Heart left ventricle (tissue), 16 donors: ENCODE measurements around the gene RPL31. TPM values are rescaled to one million over a fixed set of nuclear protein-coding genes. Genes with fewer than 3 reads are reported as not detected.

Experiments
- ATAC-seq, 4 donors: fragments of 200-7000 bp; cut with Tn5 transposase; one replicate each; pipeline ENCODE4 v1.9.1; 2020 to 2022; ENCODE audit warnings: moderate library complexity in 4 of 4, mild to moderate bottlenecking in 3 of 4, moderate number of reproducible peaks in 1 of 4
- DNase-seq, 5 donors: peaks; one replicate each; pipeline ENCODE4 v3.0.0-alpha.2; 2020
- H3K27ac ChIP-seq, 12 donors: fragments of 200-600 bp; sonication (generic) in 4 of 12; one replicate each; pipeline versions ENCODE4 v1.5.0 to v1.8.0; 2016 to 2022; ENCODE audit warnings: mild to moderate bottlenecking in 2 of 12
- H3K27me3 ChIP-seq, 9 donors: fragments of 200-600 bp; sonication (generic) in 2 of 9; one replicate each; pipeline versions ENCODE4 v1.5.1 to v1.8.0; 2016 to 2022; ENCODE audit warnings: mild to moderate bottlenecking in 3 of 9
- H3K36me3 ChIP-seq, 9 donors: fragments of 200-600 bp; sonication (generic) in 2 of 9; one replicate each; pipeline versions ENCODE4 v1.5.0 to v1.8.0; 2018 to 2022; ENCODE audit warnings: mild to moderate bottlenecking in 2 of 9
- H3K4me1 ChIP-seq, 12 donors: fragments of 200-600 bp; sonication (generic) in 4 of 12; one replicate each; pipeline versions ENCODE4 v1.5.0 to v1.8.0; 2016 to 2022; ENCODE audit warnings: mild to moderate bottlenecking in 3 of 12
- H3K4me3 ChIP-seq, 12 donors: fragments of 200-600 bp; sonication (generic) in 4 of 12; one replicate each; pipeline versions ENCODE4 v1.5.0 to v1.8.0; 2017 to 2022; ENCODE audit warnings: mild to moderate bottlenecking in 9 of 12, moderate library complexity in 4 of 12
- H3K9me3 ChIP-seq, 12 donors: fragments of 200-600 bp; sonication (generic) in 4 of 12; one replicate each; pipeline versions ENCODE4 v1.5.0 to v1.8.0; 2016 to 2022; ENCODE audit warnings: mild to moderate bottlenecking in 1 of 12
- CTCF ChIP-seq, 12 donors: fragments of 200-600 bp; sonication (generic) in 4 of 12; IDR thresholded peaks; one replicate each; pipeline versions ENCODE4 v1.5.0 to v1.8.0; 2018 to 2022; ENCODE audit warnings: antibody characterized with exemption in 12 of 12, mild to moderate bottlenecking in 5 of 12
- POLR2A ChIP-seq, 2 donors: fragments of 450-650 bp; IDR thresholded peaks; one replicate each; pipeline ENCODE4 v1.6.1; 2017; ENCODE audit warnings: antibody characterized with exemption in 2 of 2, mild to moderate bottlenecking in 2 of 2, moderate library complexity in 2 of 2
- WGBS, 4 donors: extraction: QIAGEN DNeasy Blood & Tissue Kit in 2 of 4; methylation state at CpG; one replicate each; pipeline versions ENCODE4 v1.1.5 to v1.1.7; 2013 to 2018; 5-methylcytosine and 5-hydroxymethylcytosine counted together
- intact Hi-C, 10 donors: fragments of 100-400 bp; cut with DNase I; formaldehyde crosslinking; loops; one replicate each; pipeline versions ENCODE4 v1.11.1 to v1.14.2; 2022
- polyA plus RNA-seq, 2 donors: library from polyadenylated mRNA; stranded (reverse); fragments of 200-250 nt; gene quantifications; one replicate each; pipeline ENCODE4 v1.2.3, GENCODE V29; 2013
- total RNA-seq, 9 donors: library from RNA; depleted of rRNA in 2 of 9; stranded (reverse); fragments of >200 nt in 2 of 9; fragmentation: NEBNext Ultra II Directional in 3 of 9; extraction: Animal tissue kit (Norgen Biotek cat#: 25700) in 3 of 9; gene quantifications; one replicate each; pipeline versions ENCODE4 v1.1.0 to v1.2.4, GENCODE V29; 2016 to 2023
- donor health status: ischemic (EF 13 %, LVEDD 7.1; RV severe dilation, severe dysfunction).
- donor health status: healthy with polysubstance abuse.
- donor health status: DM: no; HTN: yes; CAD: no.
- donor health status: DM: no; HTN: no; CAD: no.
- donor health status: ischemic (EF 25% LVEDD 6.9; RV normal size, moderate dysfunction).
- donor health status: ischemic (EF 25% LVEDD 5.7; RV mildly dilated, moderate dysfunction).
- donor health status: healthy.
- donor health status: DM: yes; HTN: yes; CAD: no.
- donor health status: ischemic (EF 35%, LVEDD 5.7; RV mildly dilated, moderate dysfunction).
- donor health status: nonischemic (EF 11% LVEDD 7.7; RV severe dilation, severe dysfunction).
- donor health status: DM: yes; HTN: yes; CAD: no.
- donor health status: PGD.
- donor health status: ischemic (EF 29% LVEDD 5.4; RV normal size, mild dysfunction).
- donor health status: nonischemic (EF 23%, LVEDD 6.1; RV moderate dilation, normal function).

Gene RPL31
- total and polyA plus RNA-seq, 11 donors = 383 to 3,831 (median 752) TPM

GRCh38 chr2:100977511-100977910 is 24.6 kb upstream of the RPL31 start:
- no peak overlapping the region for H3K4me3 ChIP-seq
- intact Hi-C loops = loop anchor here in 1 of 10 donors (5.0 kb wide), 1 partner anchor 235 kb away; no protein-coding TSS in a partner anchor
- H3K36me3 ChIP-seq = peaks cover 0 to 92% (median 79%) of the 10 kb centered on the region in 9 donors
- H3K27ac ChIP-seq = peak overlapping the region in 1 of 12 donors; percentile 65
- 89 to 95% (median 94%) methylated on average over 12 of the region's 12 CpGs for WGBS, 4 donors
- ATAC-seq = peak in 1 of 4 donors; percentile 25
- no peaks in the 10 kb centered on the region for H3K27me3 ChIP-seq
- no peak for TF ChIP-seq CTCF (IDR thresholded peaks at IDR 0.05)
- TF ChIP-seq POLR2A (IDR thresholded peaks at IDR 0.05) = no peak
- H3K4me1 ChIP-seq = no peaks in the 10 kb centered on the region
- H3K9me3 ChIP-seq = no peaks in the 10 kb centered on the region
- no peak for DNase-seq

GRCh38 chr2:100978582-100979191 is 23.4 kb upstream of the RPL31 start:
- no peaks in the 10 kb centered on the region for H3K27me3 ChIP-seq
- ATAC-seq = peak in 1 of 4 donors; percentile 22
- no peak overlapping the region for H3K4me3 ChIP-seq
- WGBS, 4 donors = 78 to 85% (median 82%) methylated on average over 14 to 16 of the region's 16 CpGs
- peak overlapping the region in 1 of 12 donors; percentile 55 for H3K27ac ChIP-seq
- TF ChIP-seq POLR2A (IDR thresholded peaks at IDR 0.05) = no peak
- intact Hi-C loops = loop anchor here in 1 of 10 donors (5.0 kb wide), 1 partner anchor 236 kb away; no protein-coding TSS in a partner anchor
- H3K36me3 ChIP-seq = peaks cover 0 to 90% (median 71%) of the 10 kb centered on the region in 9 donors
- H3K4me1 ChIP-seq = peaks cover 0 to 6% (median 0%) of the 10 kb centered on the region in 12 donors
- no peaks in the 10 kb centered on the region for H3K9me3 ChIP-seq
- DNase-seq = no peak

GRCh38 chr2:100980046-100980445 is 22.0 kb upstream of the RPL31 start:
- ATAC-seq (no peak), DNase-seq (no peak)
- Histone ChIP-seq H3K4me1 (peaks cover 0 to 12% (median 0%) of the 10 kb centered on the region in 12 donors), H3K36me3 (peaks cover 0 to 80% (median 59%) of the 10 kb centered on the region in 9 donors), H3K27me3 (no peaks in the 10 kb centered on the region), H3K27ac (no peak overlapping the region), H3K4me3 (no peak overlapping the region), H3K9me3 (no peaks in the 10 kb centered on the region)
- intact Hi-C loops = loop anchor here in 6 of 10 donors (5.0 to 10.0 kb wide), 4 partner anchors 158 to 565 kb away; partner anchors contain the start of genes CHST10 (in 1 of the 6) and NPAS2 (in 1 of the 6)
- TF ChIP-seq POLR2A (IDR thresholded peaks at IDR 0.05) = no peak
- TF ChIP-seq CTCF (IDR thresholded peaks at IDR 0.05) = no peak
- WGBS, 4 donors = 90 to 93% (median 92%) methylated on average over 12 of the region's 12 CpGs

- intact Hi-C loops = loop anchor here in 6 of 10 donors (5.0 to 10.0 kb wide), 4 partner anchors 159 to 566 kb away; partner anchors contain the start of genes CHST10 (in 1 of the 6) and NPAS2 (in 1 of the 6)
- H3K9me3 ChIP-seq = no peaks in the 10 kb centered on the region
- 80 to 93% (median 87%) methylated on average over 2 of the region's 2 CpGs for WGBS, 4 donors
- H3K4me1 ChIP-seq = peaks cover 0 to 12% (median 0%) of the 10 kb centered on the region in 12 donors
- no peak overlapping the region for H3K27ac ChIP-seq
- H3K27me3 ChIP-seq = no peaks in the 10 kb centered on the region
- ATAC-seq (no peak), DNase-seq (no peak)
- peaks cover 0 to 75% (median 50%) of the 10 kb centered on the region in 9 donors for H3K36me3 ChIP-seq
- no peak for TF ChIP-seq POLR2A (IDR thresholded peaks at IDR 0.05)
- no peak for TF ChIP-seq CTCF (IDR thresholded peaks at IDR 0.05)
- H3K4me3 ChIP-seq = no peak overlapping the region
These were observed 21.1 kb upstream of the RPL31 start for GRCh38 chr2:100981011-100981410.
